Measurements from ENCODE around the gene GNA12.
"Not testable (repeated sequence)": the region's sequence is repeated elsewhere in the genome, so short reads cannot be mapped to it uniquely, and the experiment has no call there.

Gene GNA12

DNA sequence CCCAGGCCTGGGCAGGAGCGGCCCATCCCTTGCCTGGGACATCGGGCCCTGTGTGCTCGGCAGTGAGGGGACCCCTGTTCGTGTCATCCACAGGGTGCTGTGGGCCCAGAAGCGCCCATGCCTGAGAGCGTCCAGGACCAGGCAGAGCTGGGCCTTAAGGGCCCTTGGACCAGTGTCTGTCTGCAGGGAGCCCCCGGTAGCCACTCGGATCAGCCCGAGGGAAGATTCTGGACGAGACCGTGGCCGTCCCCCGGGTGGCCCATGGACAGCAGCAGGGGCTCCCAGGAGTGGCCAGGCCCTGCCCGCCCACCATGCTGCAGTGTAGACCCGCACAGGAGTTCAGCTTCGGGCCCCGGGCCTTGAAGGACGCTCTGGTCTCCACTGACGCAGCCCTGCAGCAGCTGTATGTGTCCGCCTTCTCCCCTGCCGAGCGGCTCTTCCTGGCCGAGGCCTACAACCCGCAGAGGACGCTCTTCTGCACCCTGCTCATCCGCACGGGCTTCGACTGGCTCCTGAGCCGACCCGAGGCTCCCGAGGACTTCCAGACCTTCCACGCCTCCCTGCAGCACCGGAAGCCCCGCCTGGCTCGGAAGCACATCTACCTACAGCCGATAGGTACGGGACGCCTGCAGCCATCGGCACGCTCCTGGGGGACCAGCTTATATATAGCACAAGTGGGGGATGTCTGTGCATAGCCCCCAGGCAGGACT lies 143.8 kb downstream of the GNA12 start:
- Histone ChIP-seq H3K27me3 (ENCODE audit: insufficient read depth, poor library complexity, severe bottlenecking) (no peaks in the 10 kb centered on the region), H3K4me3 (ENCODE audit: severe bottlenecking) (no peak overlapping the region), H3K4me1 (ENCODE audit: insufficient read depth, poor library complexity, severe bottlenecking) (no peaks in the 10 kb centered on the region), H3K36me3 (ENCODE audit: low read depth) (no peaks in the 10 kb centered on the region), H3K9me3 (ENCODE audit: severe bottlenecking) (no peaks in the 10 kb centered on the region), H3K27ac (ENCODE audit: poor library complexity, severe bottlenecking) (no peak overlapping the region)
- no peak for DNase-seq (ENCODE audit: low spot score)
- TF ChIP-seq, protein P1, sequence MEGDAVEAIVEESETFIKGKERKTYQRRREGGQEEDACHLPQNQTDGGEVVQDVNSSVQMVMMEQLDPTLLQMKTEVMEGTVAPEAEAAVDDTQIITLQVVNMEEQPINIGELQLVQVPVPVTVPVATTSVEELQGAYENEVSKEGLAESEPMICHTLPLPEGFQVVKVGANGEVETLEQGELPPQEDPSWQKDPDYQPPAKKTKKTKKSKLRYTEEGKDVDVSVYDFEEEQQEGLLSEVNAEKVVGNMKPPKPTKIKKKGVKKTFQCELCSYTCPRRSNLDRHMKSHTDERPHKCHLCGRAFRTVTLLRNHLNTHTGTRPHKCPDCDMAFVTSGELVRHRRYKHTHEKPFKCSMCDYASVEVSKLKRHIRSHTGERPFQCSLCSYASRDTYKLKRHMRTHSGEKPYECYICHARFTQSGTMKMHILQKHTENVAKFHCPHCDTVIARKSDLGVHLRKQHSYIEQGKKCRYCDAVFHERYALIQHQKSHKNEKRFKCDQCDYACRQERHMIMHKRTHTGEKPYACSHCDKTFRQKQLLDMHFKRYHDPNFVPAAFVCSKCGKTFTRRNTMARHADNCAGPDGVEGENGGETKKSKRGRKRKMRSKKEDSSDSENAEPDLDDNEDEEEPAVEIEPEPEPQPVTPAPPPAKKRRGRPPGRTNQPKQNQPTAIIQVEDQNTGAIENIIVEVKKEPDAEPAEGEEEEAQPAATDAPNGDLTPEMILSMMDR (IDR thresholded peaks at IDR 0.05; ENCODE audit: poor library complexity, severe bottlenecking), result no peak
- no peak for ATAC-seq (ENCODE audit: low read depth)

DNA sequence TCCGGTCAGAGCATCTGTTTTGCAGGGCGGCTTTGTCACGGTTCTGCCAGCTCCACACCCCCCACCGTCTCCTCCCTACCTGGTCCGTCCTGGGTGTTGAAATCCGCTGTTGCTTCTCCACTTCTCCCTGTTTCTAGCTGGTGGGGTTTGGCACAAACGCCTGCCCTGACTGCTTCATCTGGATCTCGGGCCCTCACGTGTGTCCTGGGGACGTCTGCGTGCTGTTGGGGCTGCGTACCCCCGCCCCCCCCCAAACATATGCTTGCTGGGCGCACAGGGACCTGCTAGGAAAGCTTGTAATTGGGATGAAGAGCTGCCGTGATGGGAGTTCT lies 144.9 kb downstream of the GNA12 start:
- TF ChIP-seq, protein P1 (IDR thresholded peaks at IDR 0.05; ENCODE audit: poor library complexity, severe bottlenecking), result no peak

DNA sequence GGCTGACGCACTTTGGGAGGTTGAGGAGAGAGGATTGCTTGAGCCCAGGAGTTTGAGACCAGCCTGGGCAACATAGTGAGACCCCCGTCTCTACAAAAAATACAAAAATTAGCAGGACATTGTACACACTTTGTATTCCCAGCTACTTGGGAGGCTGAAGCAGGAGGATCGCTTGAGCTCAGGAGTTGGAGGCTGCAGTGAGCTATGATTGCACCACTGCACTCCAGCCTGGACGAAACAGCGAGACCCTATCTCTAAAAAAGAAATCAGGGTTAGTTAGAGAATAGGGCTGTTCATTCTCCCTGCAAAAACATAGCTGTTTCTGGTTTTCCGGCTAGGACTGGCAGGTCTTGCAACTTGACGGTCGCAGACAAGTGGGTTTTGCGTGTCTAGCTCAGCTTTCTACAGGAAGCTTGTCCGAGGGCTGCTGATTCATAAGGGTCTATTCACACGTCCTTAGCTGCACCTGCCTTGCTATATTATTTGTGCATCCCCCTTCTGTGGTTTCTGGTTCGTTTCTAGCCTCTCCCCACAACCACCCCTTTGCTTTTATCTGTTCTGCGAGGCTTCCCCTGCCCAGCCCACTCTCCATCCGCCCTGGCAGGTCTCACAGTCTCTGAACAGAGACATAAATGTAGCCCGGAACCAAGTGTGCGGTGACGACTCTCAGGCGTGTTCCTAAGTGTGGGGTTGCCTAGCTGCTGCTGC lies 145.4 kb downstream of the GNA12 start:
- no peak for ATAC-seq (ENCODE audit: low read depth)

More for the DNA sequence above, 144.9 kb downstream of the GNA12 start:
- no peaks in the 10 kb centered on the region for H3K4me1 ChIP-seq (ENCODE audit: insufficient read depth, poor library complexity, severe bottlenecking)
- no peaks in the 10 kb centered on the region for H3K9me3 ChIP-seq (ENCODE audit: severe bottlenecking)
- H3K27me3 ChIP-seq (ENCODE audit: insufficient read depth, poor library complexity, severe bottlenecking), result no peaks in the 10 kb centered on the region
- no peak overlapping the region for H3K4me3 ChIP-seq (ENCODE audit: severe bottlenecking)
- no peaks in the 10 kb centered on the region for H3K36me3 ChIP-seq (ENCODE audit: low read depth)
- DNase-seq (ENCODE audit: low spot score) (no peak), ATAC-seq (ENCODE audit: low read depth) (no peak)
- no peak overlapping the region for H3K27ac ChIP-seq (ENCODE audit: poor library complexity, severe bottlenecking)

DNA sequence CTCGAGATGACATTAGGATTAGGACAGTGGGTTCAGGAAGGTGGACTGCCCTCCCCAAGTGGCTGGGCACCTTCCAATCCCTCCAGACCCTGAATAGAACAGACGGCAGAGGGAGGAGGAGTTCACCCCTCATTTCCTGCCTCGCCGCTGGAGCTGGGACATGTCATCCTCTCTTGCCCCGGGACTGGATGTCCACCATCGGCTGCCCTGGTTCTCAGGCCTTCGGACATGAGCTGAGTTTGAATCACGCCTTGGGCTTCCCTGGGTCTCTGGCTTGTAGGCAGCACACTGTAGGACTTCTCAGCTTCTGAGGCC lies 150.0 kb downstream of the GNA12 start:
- not testable (repeated sequence) for H3K9me3 ChIP-seq (ENCODE audit: severe bottlenecking); H3K36me3 ChIP-seq (ENCODE audit: low read depth); H3K4me3 ChIP-seq (ENCODE audit: severe bottlenecking); ATAC-seq (ENCODE audit: low read depth); H3K27me3 ChIP-seq (ENCODE audit: insufficient read depth, poor library complexity, severe bottlenecking); DNase-seq (ENCODE audit: low spot score); H3K4me1 ChIP-seq (ENCODE audit: insufficient read depth, poor library complexity, severe bottlenecking); H3K27ac ChIP-seq (ENCODE audit: poor library complexity, severe bottlenecking)

More for the DNA sequence above, 145.4 kb downstream of the GNA12 start:
- Histone ChIP-seq H3K36me3 (ENCODE audit: low read depth) (no peaks in the 10 kb centered on the region), H3K27ac (ENCODE audit: poor library complexity, severe bottlenecking) (no peak overlapping the region), H3K4me3 (ENCODE audit: severe bottlenecking) (no peak overlapping the region), H3K9me3 (ENCODE audit: severe bottlenecking) (no peaks in the 10 kb centered on the region), H3K4me1 (ENCODE audit: insufficient read depth, poor library complexity, severe bottlenecking) (no peaks in the 10 kb centered on the region), H3K27me3 (ENCODE audit: insufficient read depth, poor library complexity, severe bottlenecking) (no peaks in the 10 kb centered on the region)
- TF ChIP-seq, protein P1 (IDR thresholded peaks at IDR 0.05; ENCODE audit: poor library complexity, severe bottlenecking), result no peak
- no peak for DNase-seq (ENCODE audit: low spot score)

DNA sequence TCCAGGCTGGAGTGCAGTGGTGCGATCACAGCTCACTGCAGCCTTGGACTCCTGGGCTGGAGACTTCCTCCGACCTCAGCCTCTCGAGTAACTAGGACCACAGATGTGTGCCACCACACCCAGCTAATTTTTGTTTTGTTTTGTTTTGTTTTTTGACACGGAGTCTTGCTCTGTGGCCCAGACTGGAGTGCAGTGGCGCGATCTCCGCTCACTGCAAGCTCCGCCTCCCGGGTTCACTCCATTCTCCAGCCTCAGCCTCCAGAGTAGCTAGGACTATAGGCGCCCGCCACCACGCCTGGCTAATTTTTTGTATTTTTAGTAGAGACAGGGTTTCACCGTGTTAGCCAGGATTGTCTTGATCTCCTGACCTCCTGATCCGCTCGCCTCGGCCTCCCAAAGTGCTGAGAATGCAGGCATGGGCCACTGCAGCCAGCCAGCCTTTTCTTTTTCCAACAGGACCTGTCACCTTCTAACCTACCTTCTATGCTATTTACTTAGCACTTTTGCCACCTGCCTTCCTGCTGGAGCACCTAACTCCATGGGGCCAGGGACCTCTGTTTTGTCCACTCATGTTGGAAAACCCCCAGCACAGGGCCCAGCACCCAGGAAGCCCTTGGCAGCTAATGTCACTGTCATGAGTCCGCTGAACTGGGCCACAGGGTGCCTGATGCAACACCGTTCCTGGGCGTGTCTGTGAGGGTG lies 150.5 kb downstream of the GNA12 start:
- not testable (repeated sequence) for H3K27ac ChIP-seq (ENCODE audit: poor library complexity, severe bottlenecking); H3K9me3 ChIP-seq (ENCODE audit: severe bottlenecking); H3K4me3 ChIP-seq (ENCODE audit: severe bottlenecking); DNase-seq (ENCODE audit: low spot score); H3K36me3 ChIP-seq (ENCODE audit: low read depth); ATAC-seq (ENCODE audit: low read depth); H3K4me1 ChIP-seq (ENCODE audit: insufficient read depth, poor library complexity, severe bottlenecking)
- H3K27me3 ChIP-seq (ENCODE audit: insufficient read depth, poor library complexity, severe bottlenecking), result peaks cover 11% of the 10 kb centered on the region

All from RWPE2 (cell line).